Measurements from ENCODE around the gene ADAM19. TPM values are rescaled to one million over a fixed set of nuclear protein-coding genes. Genes with fewer than 3 reads are reported as not detected.

ADAM19 gene
- total RNA-seq, 2 donors from 2014 or later, result 130 to 140 TPM

- H3K36me3 Mint-ChIP-seq (ENCODE audit: low read depth), result no peaks in the 10 kb centered on the region
- H3K27me3 Mint-ChIP-seq, result no peaks in the 10 kb centered on the region
- DNase-seq (no peak), ATAC-seq (no peak)
- no peak overlapping the region for H3K27ac Mint-ChIP-seq
- H3K9me3 ChIP-seq (ENCODE audit: control insufficient read depth, low read length, poor library complexity, severe bottlenecking), result no peaks in the 10 kb centered on the region
- no peak overlapping the region for H3K4me3 Mint-ChIP-seq
- H3K4me1 Mint-ChIP-seq, result peaks cover 25% of the 10 kb centered on the region
These were observed 9.1 kb upstream of the ADAM19 start for GRCh38 chr5:157584628-157585027.

- H3K9me3 ChIP-seq (ENCODE audit: control insufficient read depth, low read length, poor library complexity, severe bottlenecking), result no peaks in the 10 kb centered on the region
- peak overlapping the region; percentile 51 for H3K27ac Mint-ChIP-seq
- H3K4me1 Mint-ChIP-seq, result peaks cover 33% of the 10 kb centered on the region
- peak overlapping the region; percentile 53 for H3K4me3 Mint-ChIP-seq
- DNase-seq (no peak), ATAC-seq (peak; percentile 79)
- no peaks in the 10 kb centered on the region for H3K36me3 Mint-ChIP-seq (ENCODE audit: low read depth)
- no peaks in the 10 kb centered on the region for H3K27me3 Mint-ChIP-seq
These were observed 7.4 kb upstream of the ADAM19 start for GRCh38 chr5:157582731-157583620.

DNA sequence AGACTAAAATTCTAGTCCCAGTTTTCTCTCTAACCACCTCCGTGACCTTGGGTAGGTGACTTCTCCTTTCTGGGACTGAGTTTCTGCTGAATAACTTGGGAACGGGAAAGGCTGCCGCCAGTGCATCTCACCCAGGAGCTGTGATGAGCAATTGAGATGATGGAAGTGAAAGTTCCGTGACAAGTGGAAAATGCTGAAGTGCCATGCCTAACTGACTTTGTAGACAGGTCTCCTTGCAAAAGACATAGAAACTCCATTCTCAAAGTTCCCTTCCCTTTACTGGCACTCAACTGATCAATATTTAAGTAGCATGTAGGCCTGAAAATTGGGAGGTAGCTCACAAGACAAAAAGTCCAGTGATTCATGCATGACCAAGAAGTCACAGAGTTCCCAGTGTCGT is 6.3 kb upstream of the ADAM19 start:
- Mint-ChIP-seq H3K4me3 (no peak overlapping the region), H3K4me1 (peaks cover 34% of the 10 kb centered on the region), H3K36me3 (ENCODE audit: low read depth) (no peaks in the 10 kb centered on the region), H3K27ac (no peak overlapping the region), H3K27me3 (no peaks in the 10 kb centered on the region)
- no peaks in the 10 kb centered on the region for H3K9me3 ChIP-seq (ENCODE audit: control insufficient read depth, low read length, poor library complexity, severe bottlenecking)
- ATAC-seq (no peak), DNase-seq (no peak)

GRCh38 chr5:157578079-157578780 is 2.7 kb upstream of the ADAM19 start:
- Mint-ChIP-seq H3K27me3 (no peaks in the 10 kb centered on the region), H3K4me3 (no peak overlapping the region), H3K36me3 (ENCODE audit: low read depth) (peaks cover 9% of the 10 kb centered on the region), H3K27ac (peak overlapping the region; percentile 49), H3K4me1 (peaks cover 48% of the 10 kb centered on the region)
- DNase-seq (no peak), ATAC-seq (no peak)
- no peaks in the 10 kb centered on the region for H3K9me3 ChIP-seq (ENCODE audit: control insufficient read depth, low read length, poor library complexity, severe bottlenecking)

- H3K27me3 Mint-ChIP-seq, result no peaks in the 10 kb centered on the region
- peak overlapping the region; percentile 100 for H3K4me3 Mint-ChIP-seq
- H3K27ac Mint-ChIP-seq, result peak overlapping the region; percentile 45
- ATAC-seq, result no peak
- peaks cover 9% of the 10 kb centered on the region for H3K36me3 Mint-ChIP-seq (ENCODE audit: low read depth)
- peaks cover 43% of the 10 kb centered on the region for H3K4me1 Mint-ChIP-seq
- no peak for DNase-seq
- H3K9me3 ChIP-seq (ENCODE audit: control insufficient read depth, low read length, poor library complexity, severe bottlenecking), result no peaks in the 10 kb centered on the region
These were observed 1.1 kb upstream of the ADAM19 start for GRCh38 chr5:157576678-157577077.

GRCh38 chr5:157574456-157575380 is 857 bp downstream of the ADAM19 start:
- Mint-ChIP-seq H3K36me3 (ENCODE audit: low read depth) (peaks cover 11% of the 10 kb centered on the region), H3K27ac (peak overlapping the region; percentile 99), H3K4me1 (peaks cover 49% of the 10 kb centered on the region), H3K4me3 (peak overlapping the region; percentile 100), H3K27me3 (no peaks in the 10 kb centered on the region)
- ATAC-seq (peak; percentile 18), DNase-seq (peak in 1 of 3 donors; percentile 19)
- H3K9me3 ChIP-seq (ENCODE audit: control insufficient read depth, low read length, poor library complexity, severe bottlenecking), result no peaks in the 10 kb centered on the region

DNA sequence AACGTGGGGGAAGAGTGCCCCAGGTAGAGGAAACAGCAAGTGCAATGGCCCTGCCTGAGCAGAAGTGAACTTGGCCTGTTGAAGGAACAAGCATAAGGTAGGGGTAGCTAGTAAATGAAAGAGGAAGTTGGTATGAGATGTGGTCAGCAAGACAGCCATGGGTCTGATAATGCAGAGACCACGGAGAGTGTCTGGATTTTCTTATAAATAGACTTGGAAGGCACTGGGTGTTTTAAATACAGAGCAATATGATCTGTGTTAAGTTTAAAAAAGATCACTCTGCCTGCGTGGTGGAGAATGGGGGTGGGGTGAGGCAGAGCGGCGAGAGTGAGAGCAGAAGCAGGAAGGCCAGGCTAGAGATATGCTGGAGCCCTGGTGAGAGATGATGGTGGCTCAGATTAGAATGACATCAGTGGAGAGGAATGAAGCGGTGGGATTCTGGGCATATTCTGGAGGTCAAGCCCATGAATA is 4.2 kb downstream of the ADAM19 start:
- peak overlapping the region; percentile 99 for H3K27ac Mint-ChIP-seq
- peaks cover 60% of the 10 kb centered on the region for H3K4me1 Mint-ChIP-seq
- H3K27me3 Mint-ChIP-seq, result no peaks in the 10 kb centered on the region
- ATAC-seq (peak; percentile 45), DNase-seq (peak in 1 of 3 donors; percentile 27)
- H3K4me3 Mint-ChIP-seq, result peak overlapping the region; percentile 100
- peaks cover 13% of the 10 kb centered on the region for H3K36me3 Mint-ChIP-seq (ENCODE audit: low read depth)
- H3K9me3 ChIP-seq (ENCODE audit: control insufficient read depth, low read length, poor library complexity, severe bottlenecking), result no peaks in the 10 kb centered on the region

- no peaks in the 10 kb centered on the region for H3K9me3 ChIP-seq (ENCODE audit: control insufficient read depth, low read length, poor library complexity, severe bottlenecking)
- Mint-ChIP-seq H3K27ac (peak overlapping the region; percentile 99), H3K4me1 (peaks cover 57% of the 10 kb centered on the region), H3K27me3 (no peaks in the 10 kb centered on the region), H3K4me3 (peak overlapping the region; percentile 100), H3K36me3 (ENCODE audit: low read depth) (peaks cover 13% of the 10 kb centered on the region)
- ATAC-seq (no peak), DNase-seq (no peak)
These were observed 4.9 kb downstream of the ADAM19 start for GRCh38 chr5:157570531-157571200.

- no peaks in the 10 kb centered on the region for H3K9me3 ChIP-seq (ENCODE audit: control insufficient read depth, low read length, poor library complexity, severe bottlenecking)
- H3K27me3 Mint-ChIP-seq, result no peaks in the 10 kb centered on the region
- peaks cover 6% of the 10 kb centered on the region for H3K36me3 Mint-ChIP-seq (ENCODE audit: low read depth)
- DNase-seq (no peak), ATAC-seq (no peak)
- H3K4me3 Mint-ChIP-seq, result no peak overlapping the region
- H3K27ac Mint-ChIP-seq, result peak overlapping the region; percentile 99
- H3K4me1 Mint-ChIP-seq, result peaks cover 65% of the 10 kb centered on the region
These were observed 6.9 kb downstream of the ADAM19 start for GRCh38 chr5:157568720-157569119.

- H3K4me3 Mint-ChIP-seq, result peak overlapping the region; percentile 79
- H3K9me3 ChIP-seq (ENCODE audit: control insufficient read depth, low read length, poor library complexity, severe bottlenecking), result no peaks in the 10 kb centered on the region
- H3K4me1 Mint-ChIP-seq, result peaks cover 69% of the 10 kb centered on the region
- no peaks in the 10 kb centered on the region for H3K27me3 Mint-ChIP-seq
- no peak for ATAC-seq
- peak overlapping the region; percentile 99 for H3K27ac Mint-ChIP-seq
- H3K36me3 Mint-ChIP-seq (ENCODE audit: low read depth), result peaks cover 5% of the 10 kb centered on the region
- DNase-seq, result no peak
These were observed 7.4 kb downstream of the ADAM19 start for GRCh38 chr5:157568222-157568621.

GRCh38 chr5:157566902-157567489 is 8.6 kb downstream of the ADAM19 start:
- DNase-seq (no peak), ATAC-seq (peak; percentile 73)
- Mint-ChIP-seq H3K27ac (peak overlapping the region; percentile 99), H3K4me1 (peaks cover 77% of the 10 kb centered on the region), H3K36me3 (ENCODE audit: low read depth) (peaks cover 9% of the 10 kb centered on the region), H3K4me3 (peak overlapping the region; percentile 79), H3K27me3 (no peaks in the 10 kb centered on the region)
- no peaks in the 10 kb centered on the region for H3K9me3 ChIP-seq (ENCODE audit: control insufficient read depth, low read length, poor library complexity, severe bottlenecking)
